Ureter (tissue), 1 donor: Measurements from ENCODE around the gene CCIN. TPM values are rescaled to one million over a fixed set of nuclear protein-coding genes. Genes with fewer than 3 reads are reported as not detected.

Source experiments
- total RNA-seq: library from RNA; stranded (reverse); gene quantifications from one replicate; pipeline ENCODE4 v1.2.4, GENCODE V29; 2023
- donor health status: DM: yes; HTN: yes; CAD: no.

The CCIN gene
- total RNA-seq, 1 donor from 2014 or later: not detected

Other genes starting within 250 kb of the CCIN start
- not detected for gene OR2S2, start 211.2 kb upstream of the CCIN start, total RNA-seq
- gene RECK, start 132.5 kb upstream of the CCIN start, total RNA-seq: 10.3 TPM
- 16.3 TPM for gene GLIPR2, start 32.7 kb upstream of the CCIN start, total RNA-seq
- 170 TPM for gene CLTA, start 21.5 kb downstream of the CCIN start, total RNA-seq
- gene GNE, start 89.1 kb downstream of the CCIN start, total RNA-seq: 19.3 TPM
- 54.4 TPM for gene RNF38, start 230.9 kb downstream of the CCIN start, total RNA-seq